Stimulated activated CD8-positive, alpha-beta memory T cell treated with anti-CD3 and anti-CD28 coated beads, Interleukin-15, amount 100 ng/mL, for 24 hours (primary cell): Measurements from ENCODE around the gene BCL2L14.

Source experiments
- DNase-seq: peaks from one replicate; pipeline ENCODE4 v3.0.0-alpha.2; 2020; ENCODE audit warnings: low read depth

BCL2L14 gene

GRCh38 chr12:12070674-12071656, at the start of gene BCL2L14:
TSS of gene BCL2L14 (plus strand) at chr12:12070939. CDS start at chr12:12079306, 8,367 bp downstream.
- no peak for DNase-seq

GRCh38 chr12:12022306-12022936, 48.3 kb upstream of the BCL2L14 start:
- DNase-seq = no peak

GRCh38 chr12:12023456-12023855, 47.3 kb upstream of the BCL2L14 start:
- no peak for DNase-seq

GRCh38 chr12:12024911-12025682, 45.6 kb upstream of the BCL2L14 start:
- no peak for DNase-seq

- DNase-seq = no peak
These were observed 44.8 kb upstream of the BCL2L14 start for GRCh38 chr12:12025799-12026386.

GRCh38 chr12:12028668-12029402, 41.9 kb upstream of the BCL2L14 start:
- no peak for DNase-seq

GRCh38 chr12:12029653-12030052, 41.1 kb upstream of the BCL2L14 start:
- no peak for DNase-seq

GRCh38 chr12:12032260-12032791, 38.4 kb upstream of the BCL2L14 start:
- DNase-seq = no peak

GRCh38 chr12:12032851-12033797, 37.6 kb upstream of the BCL2L14 start:
- DNase-seq = no peak

GRCh38 chr12:12033824-12034223, 36.9 kb upstream of the BCL2L14 start:
- no peak for DNase-seq

- DNase-seq = no peak
These were observed 36.4 kb upstream of the BCL2L14 start for GRCh38 chr12:12034344-12034743.

- no peak for DNase-seq
These were observed 35.5 kb upstream of the BCL2L14 start for GRCh38 chr12:12035229-12035628.

GRCh38 chr12:12036901-12037300, 33.8 kb upstream of the BCL2L14 start:
- DNase-seq = no peak

- DNase-seq = no peak
These were observed 30.8 kb upstream of the BCL2L14 start for GRCh38 chr12:12039897-12040296.

- no peak for DNase-seq
These were observed 24.3 kb upstream of the BCL2L14 start for GRCh38 chr12:12046401-12046800.

GRCh38 chr12:12047682-12048081, 23.1 kb upstream of the BCL2L14 start:
- no peak for DNase-seq

GRCh38 chr12:12048266-12048665, 22.5 kb upstream of the BCL2L14 start:
- DNase-seq = no peak

GRCh38 chr12:12048714-12049113, 22.0 kb upstream of the BCL2L14 start:
- no peak for DNase-seq

GRCh38 chr12:12051668-12052067, 19.1 kb upstream of the BCL2L14 start:
- DNase-seq = no peak

GRCh38 chr12:12054993-12055392, 15.7 kb upstream of the BCL2L14 start:
- no peak for DNase-seq
